Testis (tissue), 3 donors: ENCODE measurements around the gene SKI. TPM values are rescaled to one million over a fixed set of nuclear protein-coding genes. Genes with fewer than 3 reads are reported as not detected.
"Not testable (repeated sequence)": the region's sequence is repeated elsewhere in the genome, so short reads cannot be mapped to it uniquely, and the experiment has no call there.

ENCODE experiments used
- DNase-seq: peaks from one replicate; pipeline ENCODE4 v3.0.0-alpha.2; 2019
- H3K27ac ChIP-seq, 2 donors: fragments of 200-600 bp; sonication (generic); one replicate each; pipeline ENCODE4 v1.5.1; 2019
- H3K27me3 ChIP-seq: fragments of 200-600 bp; sonication (generic); one replicate; pipeline ENCODE4 v1.5.1; 2019
- H3K36me3 ChIP-seq: fragments of 200-600 bp; sonication (generic); one replicate; pipeline ENCODE4 v1.5.1; 2017; ENCODE audit warnings: low read depth; ENCODE audit errors: missing control alignments
- H3K4me1 ChIP-seq: fragments of 200-600 bp; sonication (generic); one replicate; pipeline ENCODE4 v1.5.1; 2019
- H3K4me3 ChIP-seq, 2 donors: fragments of 200-600 bp; sonication (generic); one replicate each; pipeline ENCODE4 v1.5.1; 2017 to 2019
- H3K9me3 ChIP-seq: fragments of 200-600 bp; sonication (generic); one replicate; pipeline ENCODE4 v1.5.1; 2017
- POLR2A ChIP-seq: fragments of 450-650 bp; IDR thresholded peaks from one replicate; pipeline ENCODE4 v1.6.1; 2017; ENCODE audit warnings: antibody characterized with exemption, mild to moderate bottlenecking, moderate library complexity
- WGBS, 2 donors: methylation state at CpG; one replicate each; pipeline ENCODE4 v1.1.5; 2018; 5-methylcytosine and 5-hydroxymethylcytosine counted together
- intact Hi-C: fragments of 100-400 bp; cut with DNase I; formaldehyde crosslinking; loops from one replicate; pipeline ENCODE4 v1.15.1; 2023; ENCODE audit warnings: low total_unique reads
- polyA plus RNA-seq: library from polyadenylated mRNA; stranded (reverse); fragments of 350-450 nt; fragmentation: Illumina TruSeq; extraction: RNeasy Lipid Tissue Mini Kit (QIAGEN cat#74804); gene quantifications from one replicate; pipeline ENCODE4 v1.2.3, GENCODE V29; 2014; ENCODE audit warnings: low read depth, low replicate concordance; ENCODE audit not compliant: insufficient read depth
- total RNA-seq, 2 donors: library from RNA; depleted of rRNA; stranded (reverse); fragments of >200 nt; gene quantifications; one replicate each; pipeline ENCODE4 v1.2.3, GENCODE V29; 2016
- TF ChIP-seq, protein P1 (sequence below), 3 experiments: fragments of 450-650 bp in 2 of 3; fragments of 200-600 bp in 1 of 3; sonication (generic) in 1 of 3; IDR thresholded peaks; one replicate each; pipeline ENCODE4 v1.5.1; 2016 to 2019; ENCODE audit warnings: antibody characterized with exemption in 3 of 3, mild to moderate bottlenecking in 2 of 3, moderate library complexity in 1 of 3

Gene SKI
- total and polyA plus RNA-seq, 3 donors from 2014 or later: 40.2 to 87.1 (median 85.7) TPM

DNA sequence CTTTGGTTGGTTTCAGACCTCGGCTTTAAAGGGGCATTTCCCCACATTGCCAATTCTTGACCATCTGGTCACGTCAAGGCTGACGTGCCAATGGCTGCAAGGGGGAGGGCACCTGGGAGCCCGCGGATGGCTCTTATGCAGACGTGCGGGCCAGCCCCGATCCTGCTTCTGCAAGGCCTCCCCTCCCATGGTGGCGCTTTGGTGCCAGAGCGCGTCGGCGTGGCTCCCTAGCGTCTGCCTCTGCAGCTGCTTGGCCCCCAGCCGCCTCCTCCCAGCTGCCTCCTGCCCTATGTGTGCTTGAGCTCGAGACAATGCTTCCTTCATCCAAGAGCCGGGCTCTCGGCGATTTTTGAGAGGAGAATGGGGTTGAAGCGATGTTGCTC, 29.1 kb downstream of the SKI start:
- no peak overlapping the region for H3K4me3 ChIP-seq

DNA sequence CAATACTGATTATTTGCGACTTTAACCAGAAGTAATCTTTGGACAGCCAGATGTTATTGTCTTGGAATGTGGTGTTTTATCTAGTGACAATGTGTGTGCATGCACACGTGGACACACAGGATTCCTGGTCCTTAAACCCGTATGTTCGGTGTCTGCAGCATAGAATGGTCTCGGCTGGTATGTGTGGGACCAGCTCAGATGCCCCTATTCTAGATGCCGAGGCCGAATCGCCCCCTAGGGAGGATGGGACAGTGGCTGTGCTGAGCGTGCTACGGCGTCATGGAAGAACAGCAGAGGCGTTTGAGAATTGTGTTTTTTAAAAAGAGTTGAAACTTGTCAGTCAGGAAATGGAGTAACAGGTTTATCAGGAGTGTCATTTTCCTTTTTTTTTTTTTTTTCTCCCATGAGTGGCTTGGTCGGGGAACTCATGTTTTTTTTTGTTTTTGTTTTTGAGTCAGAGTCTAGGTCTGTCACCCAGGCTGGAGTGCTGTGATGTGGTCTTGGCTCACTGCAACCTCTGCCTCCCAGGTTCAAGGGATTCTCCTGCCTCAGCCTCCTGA, 30.1 kb downstream of the SKI start:
- peaks cover 8% of the 10 kb centered on the region for H3K4me1 ChIP-seq
- no peak overlapping the region for H3K27ac ChIP-seq

More for the DNA sequence above, 29.1 kb downstream of the SKI start:
- intact Hi-C loops: no loop called here
- H3K4me1 ChIP-seq: peaks cover 8% of the 10 kb centered on the region
- H3K9me3 ChIP-seq: no peaks in the 10 kb centered on the region
- H3K27ac ChIP-seq: no peak overlapping the region
- H3K36me3 ChIP-seq: no peaks in the 10 kb centered on the region
- DNase-seq: no peak
- TF ChIP-seq POLR2A: no peak
- TF ChIP-seq, protein P1, sequence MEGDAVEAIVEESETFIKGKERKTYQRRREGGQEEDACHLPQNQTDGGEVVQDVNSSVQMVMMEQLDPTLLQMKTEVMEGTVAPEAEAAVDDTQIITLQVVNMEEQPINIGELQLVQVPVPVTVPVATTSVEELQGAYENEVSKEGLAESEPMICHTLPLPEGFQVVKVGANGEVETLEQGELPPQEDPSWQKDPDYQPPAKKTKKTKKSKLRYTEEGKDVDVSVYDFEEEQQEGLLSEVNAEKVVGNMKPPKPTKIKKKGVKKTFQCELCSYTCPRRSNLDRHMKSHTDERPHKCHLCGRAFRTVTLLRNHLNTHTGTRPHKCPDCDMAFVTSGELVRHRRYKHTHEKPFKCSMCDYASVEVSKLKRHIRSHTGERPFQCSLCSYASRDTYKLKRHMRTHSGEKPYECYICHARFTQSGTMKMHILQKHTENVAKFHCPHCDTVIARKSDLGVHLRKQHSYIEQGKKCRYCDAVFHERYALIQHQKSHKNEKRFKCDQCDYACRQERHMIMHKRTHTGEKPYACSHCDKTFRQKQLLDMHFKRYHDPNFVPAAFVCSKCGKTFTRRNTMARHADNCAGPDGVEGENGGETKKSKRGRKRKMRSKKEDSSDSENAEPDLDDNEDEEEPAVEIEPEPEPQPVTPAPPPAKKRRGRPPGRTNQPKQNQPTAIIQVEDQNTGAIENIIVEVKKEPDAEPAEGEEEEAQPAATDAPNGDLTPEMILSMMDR (IDR thresholded peaks at IDR 0.05): no peak
- WGBS, 2 donors: 74 to 83% methylated on average over 19 to 20 of the region's 20 CpGs
- H3K27me3 ChIP-seq: no peaks in the 10 kb centered on the region

DNA sequence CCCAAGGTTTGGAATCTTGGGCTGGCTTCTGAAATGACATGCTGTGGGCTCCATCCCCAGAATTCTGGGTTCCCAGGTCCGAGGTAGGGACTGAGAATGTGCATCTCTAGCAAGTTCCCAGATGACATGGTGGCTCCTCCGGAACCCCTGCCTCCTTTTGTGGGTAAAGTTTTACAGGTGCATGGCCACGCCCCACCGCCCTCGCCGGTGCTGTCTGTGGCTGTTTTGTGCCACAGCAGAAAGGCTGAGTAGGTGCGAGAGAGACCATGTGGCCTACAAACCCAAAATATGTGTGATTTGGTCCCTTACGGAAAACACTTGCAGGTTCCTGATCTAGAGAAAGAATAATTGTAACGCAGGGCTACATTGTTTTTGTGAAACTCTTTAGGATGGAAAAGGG, 30.9 kb downstream of the SKI start:
- H3K4me1 ChIP-seq: peaks cover 8% of the 10 kb centered on the region
- H3K27me3 ChIP-seq: no peaks in the 10 kb centered on the region
- no peaks in the 10 kb centered on the region for H3K36me3 ChIP-seq
- 87 to 89% methylated on average over 9 of the region's 9 CpGs for WGBS, 2 donors
- no peak overlapping the region for H3K27ac ChIP-seq
- DNase-seq: no peak
- H3K4me3 ChIP-seq: no peak overlapping the region
- H3K9me3 ChIP-seq: no peaks in the 10 kb centered on the region
- intact Hi-C loops: no loop called here
- no peak for TF ChIP-seq POLR2A
- TF ChIP-seq, protein P1 (IDR thresholded peaks at IDR 0.05): no peak

More for the DNA sequence above, 30.1 kb downstream of the SKI start:
- intact Hi-C loops: no loop called here
- Histone ChIP-seq H3K36me3 (no peaks in the 10 kb centered on the region), H3K4me3 (no peak overlapping the region), H3K9me3 (no peaks in the 10 kb centered on the region), H3K27me3 (no peaks in the 10 kb centered on the region)
- WGBS, 2 donors: 68 to 75% methylated on average over 13 of the region's 13 CpGs
- TF ChIP-seq, protein P1 (IDR thresholded peaks at IDR 0.05): no peak
- no peak for TF ChIP-seq POLR2A
- DNase-seq: no peak

DNA sequence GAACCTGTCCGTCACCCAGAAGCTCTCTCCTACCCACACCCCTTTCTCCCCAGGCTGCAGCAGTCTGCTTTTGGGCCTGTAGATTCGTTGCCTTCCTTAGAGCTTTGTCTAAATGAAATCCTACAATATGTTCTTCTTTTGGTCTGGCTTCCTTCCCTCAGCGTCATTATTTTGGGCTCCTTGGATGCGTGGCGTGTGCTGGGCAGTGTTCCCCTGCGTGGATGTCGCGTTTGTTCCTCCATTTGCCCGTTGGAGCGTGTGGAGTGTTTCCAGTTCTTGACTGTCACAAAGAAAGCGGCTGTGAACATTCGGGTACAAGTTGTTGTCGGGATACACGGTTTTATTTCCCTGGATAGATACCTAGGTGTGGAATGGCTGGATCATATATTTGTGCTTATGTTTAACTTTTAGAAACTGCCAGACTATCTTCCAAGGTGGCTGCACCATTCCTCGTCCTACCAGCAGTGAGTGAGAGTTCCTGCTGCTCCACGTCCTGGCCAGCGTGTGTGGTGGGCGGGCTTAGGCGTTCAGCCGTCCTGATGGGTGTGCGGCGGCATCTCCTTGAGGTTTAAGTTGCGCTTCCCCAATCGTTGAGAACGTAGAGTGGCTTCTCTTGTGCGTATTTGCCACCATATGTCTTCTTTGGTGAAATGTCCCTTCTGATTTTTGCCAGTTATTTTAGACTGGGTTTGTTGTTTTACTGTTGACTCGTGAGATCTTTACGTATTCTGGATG, 31.7 kb downstream of the SKI start:
- 81 to 86% methylated on average over 28 of the region's 28 CpGs for WGBS, 2 donors
- intact Hi-C loops: no loop called here
- H3K9me3 ChIP-seq: no peaks in the 10 kb centered on the region
- no peaks in the 10 kb centered on the region for H3K27me3 ChIP-seq
- no peak overlapping the region for H3K27ac ChIP-seq
- H3K4me3 ChIP-seq: no peak overlapping the region
- no peak for TF ChIP-seq POLR2A
- TF ChIP-seq, protein P1 (IDR thresholded peaks at IDR 0.05): no peak
- no peak for DNase-seq
- no peaks in the 10 kb centered on the region for H3K36me3 ChIP-seq
- H3K4me1 ChIP-seq: peaks cover 8% of the 10 kb centered on the region

DNA sequence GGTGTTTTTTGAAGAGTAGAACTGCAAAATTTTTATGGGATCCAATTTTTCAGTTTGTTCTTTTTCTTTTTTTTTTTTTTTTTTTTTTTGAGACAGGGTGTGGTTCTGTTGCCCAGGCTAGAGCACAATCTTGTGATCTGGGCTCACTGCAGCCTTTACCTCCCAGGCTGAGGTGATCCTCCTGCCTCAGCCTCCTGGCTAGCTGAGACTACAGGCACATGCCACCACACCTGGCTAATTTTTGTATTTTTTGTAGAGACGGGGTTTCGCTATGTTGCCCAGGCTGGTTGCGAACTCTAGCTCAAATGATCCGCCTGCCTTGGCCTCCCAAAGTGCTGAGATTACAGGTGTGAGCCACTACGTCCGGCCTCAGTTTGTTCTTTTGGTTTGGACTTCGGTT, 32.4 kb downstream of the SKI start:
- H3K27ac ChIP-seq, DNase-seq, H3K4me3 ChIP-seq, H3K36me3 ChIP-seq, H3K4me1 ChIP-seq, H3K27me3 ChIP-seq, intact Hi-C loops, H3K9me3 ChIP-seq: not testable (repeated sequence)
- 66 to 75% methylated on average over 7 of the region's 7 CpGs for WGBS, 2 donors
